Uterus (tissue), 4 donors: ENCODE data around the gene CACNA2D4. TPM values are rescaled to one million over a fixed set of nuclear protein-coding genes. Genes with fewer than 3 reads are reported as not detected.
A peak's percentile ranks its signal among the peaks of the same experiment; 100 is the strongest.

Experiments
- DNase-seq, 2 donors: peaks; one replicate each; pipeline ENCODE4 v3.0.0-alpha.2; 2019 to 2020
- H3K27ac ChIP-seq, 2 donors: fragments of 200-600 bp; sonication (generic); 1 replicate in 1 of 2; 2 replicates in 1 of 2; pipeline ENCODE4 v1.5.1; 2016 to 2018
- H3K27me3 ChIP-seq, 2 donors: fragments of 200-600 bp; sonication (generic); one replicate each; pipeline ENCODE4 v1.5.1; 2018 to 2019; ENCODE audit warnings: control low read depth in 1 of 2
- H3K36me3 ChIP-seq, 2 donors: fragments of 200-600 bp; sonication (generic); one replicate each; pipeline ENCODE4 v1.5.1; 2019; ENCODE audit warnings: control low read depth in 1 of 2
- H3K4me1 ChIP-seq, 2 donors: fragments of 200-600 bp; sonication (generic); one replicate each; pipeline ENCODE4 v1.5.1; 2018 to 2019; ENCODE audit warnings: control low read depth in 1 of 2
- H3K4me3 ChIP-seq, 2 donors: fragments of 200-600 bp; sonication (generic); 1 replicate in 1 of 2; 2 replicates in 1 of 2; pipeline ENCODE4 v1.5.1; 2018 to 2019; ENCODE audit warnings: mild to moderate bottlenecking in 1 of 2
- H3K9me3 ChIP-seq, 2 donors: fragments of 200-600 bp; sonication (generic); one replicate each; pipeline ENCODE4 v1.5.1; 2019; ENCODE audit warnings: control low read depth in 1 of 2
- CTCF ChIP-seq, 4 experiments: fragments of 200-600 bp in 2 of 4; fragments of 450-650 bp in 2 of 4; sonication (generic) in 2 of 4; IDR thresholded peaks; one replicate each; pipeline ENCODE4 v1.5.1; 2016 to 2019; ENCODE audit warnings: antibody characterized with exemption in 4 of 4, mild to moderate bottlenecking in 2 of 4, moderate library complexity in 1 of 4
- POLR2A ChIP-seq, 2 donors: fragments of 450-650 bp; IDR thresholded peaks; one replicate each; pipeline ENCODE4 v1.6.1; 2016; ENCODE audit warnings: antibody characterized with exemption in 2 of 2, mild to moderate bottlenecking in 1 of 2, moderate library complexity in 1 of 2
- intact Hi-C: fragments of 100-400 bp; cut with DNase I; formaldehyde crosslinking; loops from one replicate; pipeline ENCODE4 v1.15.1; 2023; ENCODE audit warnings: low total_unique reads
- total RNA-seq, 4 donors: library from RNA; depleted of rRNA in 3 of 4; stranded (reverse); fragments of >200 nt in 3 of 4; gene quantifications; one replicate each; pipeline versions ENCODE4 v1.1.0 to v1.2.4, GENCODE V29; 2014 to 2023
- donor health status: DM: yes; HTN: yes; CAD: no.

CACNA2D4 gene
- total RNA-seq, 4 donors from 2014 or later = 2.6 to 4.1 (median 4.0) TPM; not detected in 1

GRCh38 chr12:1939801-1940607 lies 21.6 kb upstream of the CACNA2D4 start:
- intact Hi-C loops = loop anchor here (5.0 to 10.0 kb wide), 2 partner anchors 95 to 143 kb away; no protein-coding TSS in a partner anchor
- Histone ChIP-seq H3K36me3 (no peaks in the 10 kb centered on the region), H3K27me3 (no peaks in the 10 kb centered on the region), H3K4me1 (no peaks in the 10 kb centered on the region), H3K9me3 (no peaks in the 10 kb centered on the region), H3K4me3 (peak overlapping the region in 1 of 2 donors; percentile 3), H3K27ac (peak overlapping the region; percentile 75 to 76)
- no peak for TF ChIP-seq POLR2A (IDR thresholded peaks at IDR 0.05)
- TF ChIP-seq CTCF (IDR thresholded peaks at IDR 0.05) = peak; percentile 91 to 97 (median 95)
- DNase-seq = peak; percentile 89 to 90

- no peaks in the 10 kb centered on the region for H3K36me3 ChIP-seq
- H3K4me1 ChIP-seq = no peaks in the 10 kb centered on the region
- peak overlapping the region in 1 of 2 donors; percentile 3 for H3K4me3 ChIP-seq
- TF ChIP-seq CTCF (IDR thresholded peaks at IDR 0.05) = no peak
- no peak for TF ChIP-seq POLR2A (IDR thresholded peaks at IDR 0.05)
- no peak for DNase-seq
- H3K27me3 ChIP-seq = no peaks in the 10 kb centered on the region
- intact Hi-C loops = loop anchor here (5.0 to 10.0 kb wide), 2 partner anchors 95 to 142 kb away; no protein-coding TSS in a partner anchor
- no peaks in the 10 kb centered on the region for H3K9me3 ChIP-seq
- H3K27ac ChIP-seq = peak overlapping the region; percentile 75 to 76
Observed at GRCh38 chr12:1939331-1939730, 20.9 kb upstream of the CACNA2D4 start.

GRCh38 chr12:1937481-1938224 lies 19.2 kb upstream of the CACNA2D4 start:
- Histone ChIP-seq H3K36me3 (no peaks in the 10 kb centered on the region), H3K4me1 (peaks cover 5 to 9% of the 10 kb centered on the region in 2 donors), H3K4me3 (no peak overlapping the region), H3K27me3 (no peaks in the 10 kb centered on the region), H3K9me3 (no peaks in the 10 kb centered on the region), H3K27ac (peak overlapping the region; percentile 33 to 37)
- intact Hi-C loops = loop anchor here (5.0 to 10.0 kb wide), 2 partner anchors 97 to 140 kb away; no protein-coding TSS in a partner anchor
- TF ChIP-seq POLR2A (IDR thresholded peaks at IDR 0.05) (no peak), CTCF (IDR thresholded peaks at IDR 0.05) (no peak)
- peak in 1 of 2 donors; percentile 11 for DNase-seq

- peak overlapping the region; percentile 37 to 40 for H3K27ac ChIP-seq
- intact Hi-C loops = loop anchor here (5.0 to 10.0 kb wide), 2 partner anchors 98 to 139 kb away; no protein-coding TSS in a partner anchor
- TF ChIP-seq CTCF (IDR thresholded peaks at IDR 0.05) (no peak), POLR2A (IDR thresholded peaks at IDR 0.05) (no peak)
- H3K27me3 ChIP-seq = no peaks in the 10 kb centered on the region
- H3K4me3 ChIP-seq = no peak overlapping the region
- H3K9me3 ChIP-seq = no peaks in the 10 kb centered on the region
- no peaks in the 10 kb centered on the region for H3K36me3 ChIP-seq
- peak; percentile 60 for DNase-seq
- peaks cover 5 to 9% of the 10 kb centered on the region in 2 donors for H3K4me1 ChIP-seq
Observed at GRCh38 chr12:1936406-1937320, 18.2 kb upstream of the CACNA2D4 start.
